GM10266 (cell line): ENCODE measurements around the gene AHCY.
"Not testable (repeated sequence)": the region's sequence is repeated elsewhere in the genome, so short reads cannot be mapped to it uniquely, and the experiment has no call there.

Source experiments
- DNase-seq: peaks from one replicate; pipeline ENCODE4 v3.0.0; 2012; ENCODE audit errors: extremely low spot score
- CTCF ChIP-seq: IDR thresholded peaks from 2 replicates; pipeline ENCODE4 v1.5.1; 2012; ENCODE audit warnings: mild to moderate bottlenecking, low read depth; ENCODE audit not compliant: control insufficient read depth, insufficient read depth; ENCODE audit errors: missing control alignments

AHCY gene

GRCh38 chr20:34305333-34306230 is 2.4 kb upstream of the AHCY start:
- no peak for DNase-seq
- no peak for TF ChIP-seq CTCF

GRCh38 chr20:34302312-34302722 is 838 bp downstream of the AHCY start:
- no peak for TF ChIP-seq CTCF
- no peak for DNase-seq

- TF ChIP-seq CTCF, result no peak
- no peak for DNase-seq
These were observed 1.4 kb downstream of the AHCY start for GRCh38 chr20:34301587-34302311.

GRCh38 chr20:34300809-34301586 is 2.2 kb downstream of the AHCY start:
- DNase-seq, result no peak
- no peak for TF ChIP-seq CTCF

GRCh38 chr20:34300256-34300806 is 2.8 kb downstream of the AHCY start:
- TF ChIP-seq CTCF, result no peak
- no peak for DNase-seq

GRCh38 chr20:34299556-34300255 is 3.4 kb downstream of the AHCY start:
- no peak for TF ChIP-seq CTCF
- no peak for DNase-seq

- DNase-seq, result not testable (repeated sequence)
These were observed 4.8 kb downstream of the AHCY start for GRCh38 chr20:34298294-34298784.
